ENCODE measurements around the gene OTUD1. TPM values are rescaled to one million over a fixed set of nuclear protein-coding genes. Genes with fewer than 3 reads are reported as not detected.

Gene OTUD1
- total and polyA plus RNA-seq, 2 experiments from 2014 or later, result 2.1 to 8.1 TPM

GRCh38 chr10:23419655-23420329 is 19.1 kb upstream of the OTUD1 start:
- Histone ChIP-seq H3K4me2 (ENCODE audit: unreplicated experiment) (no peak overlapping the region), H3K9me2 (ENCODE audit: insufficient read depth) (no peaks in the 10 kb centered on the region), H3K4me1 (ENCODE audit: insufficient read depth) (no peaks in the 10 kb centered on the region), H2AFZ (no peak overlapping the region), H3K36me3 (ENCODE audit: low read depth) (no peaks in the 10 kb centered on the region), H3K79me2 (ENCODE audit: insufficient read depth) (no peaks in the 10 kb centered on the region), H3K9ac (no peak overlapping the region), H3K27ac (no peak overlapping the region), H3K4me3 (no peak overlapping the region), H3K27me3 (replicated peaks; ENCODE audit: insufficient read depth) (no peaks in the 10 kb centered on the region), H3F3A (ENCODE audit: insufficient read depth) (no peaks in the 10 kb centered on the region), H3K9me3 (ENCODE audit: low read depth) (no peaks in the 10 kb centered on the region), H4K20me1 (ENCODE audit: insufficient read depth) (no peaks in the 10 kb centered on the region)
- in situ Hi-C loops (cut with MboI), result no loop called here
- WGBS, 2 experiments (ENCODE audit: low coverage in 1 of 2, low lambda C conversion rate in 2 of 2, missing lambda C conversion rate in 2 of 2), result 38 to 50% methylated on average over 7 of the region's 7 CpGs
- TF ChIP-seq EZH2phosphoT487 (IDR thresholded peaks at IDR 0.05; ENCODE audit: insufficient read depth, low read depth) (no peak), EZH2 (IDR thresholded peaks at IDR 0.05; ENCODE audit: insufficient read depth, poor library complexity, severe bottlenecking) (no peak)
- no peak for DNase-seq

GRCh38 chr10:23421397-23421796 is 17.5 kb upstream of the OTUD1 start:
- Histone ChIP-seq H3K9me3 (ENCODE audit: low read depth) (no peaks in the 10 kb centered on the region), H3K79me2 (ENCODE audit: insufficient read depth) (no peaks in the 10 kb centered on the region), H3F3A (ENCODE audit: insufficient read depth) (no peaks in the 10 kb centered on the region), H3K4me3 (no peak overlapping the region), H2AFZ (no peak overlapping the region), H3K9me2 (ENCODE audit: insufficient read depth) (no peaks in the 10 kb centered on the region), H3K36me3 (ENCODE audit: low read depth) (no peaks in the 10 kb centered on the region), H3K9ac (no peak overlapping the region), H3K4me1 (ENCODE audit: insufficient read depth) (no peaks in the 10 kb centered on the region), H3K27ac (no peak overlapping the region), H4K20me1 (ENCODE audit: insufficient read depth) (no peaks in the 10 kb centered on the region), H3K4me2 (ENCODE audit: unreplicated experiment) (no peak overlapping the region), H3K27me3 (replicated peaks; ENCODE audit: insufficient read depth) (no peaks in the 10 kb centered on the region)
- in situ Hi-C loops (cut with MboI), result no loop called here
- TF ChIP-seq EZH2phosphoT487 (IDR thresholded peaks at IDR 0.05; ENCODE audit: insufficient read depth, low read depth), result no peak
- TF ChIP-seq EZH2 (IDR thresholded peaks at IDR 0.05; ENCODE audit: insufficient read depth, poor library complexity, severe bottlenecking), result no peak
- DNase-seq, result no peak
- 76 to 88% methylated on average over 1 of the region's 1 CpG for WGBS, 2 experiments (ENCODE audit: low coverage in 1 of 2, low lambda C conversion rate in 2 of 2, missing lambda C conversion rate in 2 of 2)

- Histone ChIP-seq H3K4me3 (no peak overlapping the region), H3K36me3 (ENCODE audit: low read depth) (no peaks in the 10 kb centered on the region), H3K4me2 (ENCODE audit: unreplicated experiment) (no peak overlapping the region), H3F3A (ENCODE audit: insufficient read depth) (no peaks in the 10 kb centered on the region), H3K9ac (no peak overlapping the region), H3K79me2 (ENCODE audit: insufficient read depth) (no peaks in the 10 kb centered on the region), H3K27ac (no peak overlapping the region), H2AFZ (no peak overlapping the region), H3K27me3 (replicated peaks; ENCODE audit: insufficient read depth) (no peaks in the 10 kb centered on the region), H3K9me3 (ENCODE audit: low read depth) (no peaks in the 10 kb centered on the region), H4K20me1 (ENCODE audit: insufficient read depth) (no peaks in the 10 kb centered on the region), H3K4me1 (ENCODE audit: insufficient read depth) (no peaks in the 10 kb centered on the region), H3K9me2 (ENCODE audit: insufficient read depth) (no peaks in the 10 kb centered on the region)
- no peak for DNase-seq
- WGBS, 2 experiments (ENCODE audit: low coverage in 1 of 2, low lambda C conversion rate in 2 of 2, missing lambda C conversion rate in 2 of 2), result 38 to 50% methylated on average over 2 of the region's 2 CpGs
- no peak for TF ChIP-seq EZH2phosphoT487 (IDR thresholded peaks at IDR 0.05; ENCODE audit: insufficient read depth, low read depth)
- TF ChIP-seq EZH2 (IDR thresholded peaks at IDR 0.05; ENCODE audit: insufficient read depth, poor library complexity, severe bottlenecking), result no peak
- in situ Hi-C loops (cut with MboI), result no loop called here
These were observed 16.9 kb upstream of the OTUD1 start for GRCh38 chr10:23422003-23422411.

GRCh38 chr10:23432166-23432565 is 6.7 kb upstream of the OTUD1 start:
- in situ Hi-C loops (cut with MboI), result no loop called here
- H3F3A ChIP-seq (ENCODE audit: insufficient read depth), result peaks cover 13% of the 10 kb centered on the region
- no peaks in the 10 kb centered on the region for H3K9me2 ChIP-seq (ENCODE audit: insufficient read depth)
- DNase-seq, result peak; percentile 64
- H3K79me2 ChIP-seq (ENCODE audit: insufficient read depth), result no peaks in the 10 kb centered on the region
- H3K27ac ChIP-seq, result peak overlapping the region; percentile 39
- TF ChIP-seq EZH2 (IDR thresholded peaks at IDR 0.05; ENCODE audit: insufficient read depth, poor library complexity, severe bottlenecking) (no peak), EZH2phosphoT487 (IDR thresholded peaks at IDR 0.05; ENCODE audit: insufficient read depth, low read depth) (no peak)
- H3K4me2 ChIP-seq (ENCODE audit: unreplicated experiment), result peak overlapping the region; percentile 4
- H3K9me3 ChIP-seq (ENCODE audit: low read depth), result no peaks in the 10 kb centered on the region
- peaks cover 11% of the 10 kb centered on the region; the same call in 1 of the 2 replicates for H3K4me1 ChIP-seq (ENCODE audit: insufficient read depth)
- no peaks in the 10 kb centered on the region for H3K27me3 ChIP-seq (replicated peaks; ENCODE audit: insufficient read depth)
- no peak overlapping the region for H3K4me3 ChIP-seq
- no peaks in the 10 kb centered on the region for H4K20me1 ChIP-seq (ENCODE audit: insufficient read depth)
- WGBS, 2 experiments (ENCODE audit: low coverage in 1 of 2, low lambda C conversion rate in 2 of 2, missing lambda C conversion rate in 2 of 2), result 10 to 11% methylated on average over 1 of the region's 1 CpG
- H3K9ac ChIP-seq, result no peak overlapping the region
- H3K36me3 ChIP-seq (ENCODE audit: low read depth), result no peaks in the 10 kb centered on the region
- peak overlapping the region; percentile 7; the same call in 1 of the 2 replicates for H2AFZ ChIP-seq

Measured in GM23248 (cell line).